Stimulated activated CD8-positive, alpha-beta memory T cell treated with anti-CD3 and anti-CD28 coated beads, Interleukin-15, amount 100 ng/mL, for 24 hours (primary cell): ENCODE measurements around the gene PGA5.
"Not testable (repeated sequence)": the region's sequence is repeated elsewhere in the genome, so short reads cannot be mapped to it uniquely, and the experiment has no call there.

Source experiments
- DNase-seq: peaks from one replicate; pipeline ENCODE4 v3.0.0-alpha.2; 2020; ENCODE audit warnings: low read depth

Gene PGA5

GRCh38 chr11:61240875-61241274 lies at the start of gene PGA5:
PGA5 (plus strand) TSS chr11:61241175; CDS start chr11:61241227, 52 bp downstream.
- DNase-seq, result not testable (repeated sequence)

GRCh38 chr11:61193596-61193995 lies 47.4 kb upstream of the PGA5 start:
- no peak for DNase-seq

GRCh38 chr11:61194169-61194671 lies 46.8 kb upstream of the PGA5 start:
- no peak for DNase-seq

- no peak for DNase-seq
These were observed 45.8 kb upstream of the PGA5 start for GRCh38 chr11:61194981-61195695.

GRCh38 chr11:61195719-61196118 lies 45.3 kb upstream of the PGA5 start:
- DNase-seq, result no peak

- DNase-seq, result no peak
These were observed 42.6 kb upstream of the PGA5 start for GRCh38 chr11:61198361-61198760.

GRCh38 chr11:61198948-61199523 lies 41.9 kb upstream of the PGA5 start:
- no peak for DNase-seq

- no peak for DNase-seq
These were observed 39.5 kb upstream of the PGA5 start for GRCh38 chr11:61201476-61201875.

GRCh38 chr11:61202950-61203746 lies 37.8 kb upstream of the PGA5 start, which contains the start of gene PGA3:
PGA3 (plus strand) TSS chr11:61203515; CDS start chr11:61203565, 50 bp downstream.
- DNase-seq, result not testable (repeated sequence)

GRCh38 chr11:61203873-61204272 lies 37.1 kb upstream of the PGA5 start:
- not testable (repeated sequence) for DNase-seq

GRCh38 chr11:61204502-61205059 lies 36.4 kb upstream of the PGA5 start:
- DNase-seq, result not testable (repeated sequence)

- not testable (repeated sequence) for DNase-seq
These were observed 33.2 kb upstream of the PGA5 start for GRCh38 chr11:61207636-61208310.

GRCh38 chr11:61210629-61211028 lies 30.3 kb upstream of the PGA5 start:
- not testable (repeated sequence) for DNase-seq

- DNase-seq, result not testable (repeated sequence)
These were observed 29.5 kb upstream of the PGA5 start for GRCh38 chr11:61211327-61211952.

- DNase-seq, result not testable (repeated sequence)
These were observed 28.8 kb upstream of the PGA5 start for GRCh38 chr11:61212202-61212601.

GRCh38 chr11:61213711-61214324 lies 27.2 kb upstream of the PGA5 start:
- not testable (repeated sequence) for DNase-seq

- DNase-seq, result not testable (repeated sequence)
These were observed 22.7 kb upstream of the PGA5 start for GRCh38 chr11:61218306-61218705.

GRCh38 chr11:61219016-61219415 lies 22.0 kb upstream of the PGA5 start:
- not testable (repeated sequence) for DNase-seq

GRCh38 chr11:61222047-61222446 lies 18.9 kb upstream of the PGA5 start, which contains the start of gene PGA4:
PGA4 (plus strand) TSS chr11:61222347; CDS start chr11:61222401, 54 bp downstream.
- not testable (repeated sequence) for DNase-seq

GRCh38 chr11:61222692-61223091 lies 18.3 kb upstream of the PGA5 start:
- not testable (repeated sequence) for DNase-seq
